A172 (cell line): Measurements from ENCODE around the gene SOCS2. TPM values are rescaled to one million over a fixed set of nuclear protein-coding genes. Genes with fewer than 3 reads are reported as not detected.
"Not testable (repeated sequence)": the region's sequence is repeated elsewhere in the genome, so short reads cannot be mapped to it uniquely, and the experiment has no call there.

Source experiments
- DNase-seq: peaks from one replicate; pipeline ENCODE4 v3.0.0-alpha.2; 2015; ENCODE audit warnings: low spot score
- total RNA-seq: library from RNA; depleted of rRNA; stranded (reverse); fragments of >200 nt; shearing (Covaris generic); gene quantifications from 2 replicates; pipeline ENCODE4 v1.2.3, GENCODE V29; 2014

SOCS2 gene
- total RNA-seq, 1 experiment from 2014 or later: 83.8 TPM

DNA sequence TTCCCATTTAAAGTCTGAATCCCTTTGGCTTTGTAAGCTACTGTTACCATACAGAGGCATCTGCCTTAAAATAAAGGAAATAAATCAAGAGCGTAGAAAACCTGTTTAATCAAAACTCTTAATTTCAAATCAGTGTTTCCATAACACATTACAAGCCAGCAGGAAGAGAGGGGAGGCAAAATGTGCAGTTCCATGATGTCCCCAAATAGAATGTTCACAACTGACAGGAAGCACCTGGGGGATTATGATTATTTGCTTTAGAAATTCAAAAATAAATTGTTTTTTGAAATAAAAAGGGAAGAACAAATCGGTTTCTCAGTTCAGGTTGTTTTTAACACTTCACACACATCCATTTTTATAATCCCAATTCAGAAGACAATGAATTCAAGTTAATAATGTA lies 21.4 kb downstream of the SOCS2 start:
- DNase-seq: peak; percentile 34

DNA sequence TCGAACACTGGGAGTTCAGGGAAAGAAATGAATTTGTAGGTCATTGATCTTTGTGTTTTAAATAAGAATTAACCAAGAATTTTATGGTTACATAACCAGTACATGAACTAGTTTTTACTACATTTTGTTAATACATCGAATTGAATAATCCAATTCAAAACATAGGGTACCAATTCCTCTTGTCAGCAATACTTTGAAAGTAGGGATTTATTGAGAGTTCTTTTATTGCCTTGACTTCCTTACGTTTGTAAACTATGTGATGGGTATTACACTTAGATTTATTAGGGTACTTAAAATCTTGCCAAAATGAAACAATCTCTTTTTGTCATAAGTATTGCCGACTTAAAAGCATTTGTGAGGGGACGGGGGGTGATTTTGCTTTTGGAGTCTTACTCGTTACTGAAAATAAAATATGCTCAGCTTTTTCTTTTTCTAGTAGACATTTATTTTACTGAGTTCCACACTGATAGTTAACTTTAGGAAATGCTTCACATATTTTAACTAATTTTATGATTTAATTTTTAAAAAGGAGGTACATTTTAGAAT lies 22.4 kb downstream of the SOCS2 start:
- DNase-seq: peak; percentile 41

DNA sequence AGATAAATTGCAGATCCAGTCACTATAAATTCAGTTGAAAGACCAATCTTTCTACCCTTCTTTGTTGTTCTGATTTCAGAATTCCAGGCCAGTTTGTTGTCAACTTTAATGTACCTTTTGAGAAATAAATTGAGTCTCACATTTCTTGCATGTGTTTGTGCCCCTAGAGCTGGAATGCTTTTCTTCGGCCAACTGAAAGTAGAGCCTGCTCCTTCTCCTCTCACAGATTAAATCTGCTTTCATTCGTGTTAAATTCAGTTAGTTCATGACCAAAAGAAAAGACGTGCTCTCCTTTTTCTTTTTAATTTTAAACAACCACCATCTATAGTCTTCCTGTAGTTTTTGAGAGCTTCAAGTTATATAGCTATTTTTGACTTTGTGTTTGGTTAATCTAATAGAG lies 22.9 kb downstream of the SOCS2 start:
- peak; percentile 45 for DNase-seq

DNA sequence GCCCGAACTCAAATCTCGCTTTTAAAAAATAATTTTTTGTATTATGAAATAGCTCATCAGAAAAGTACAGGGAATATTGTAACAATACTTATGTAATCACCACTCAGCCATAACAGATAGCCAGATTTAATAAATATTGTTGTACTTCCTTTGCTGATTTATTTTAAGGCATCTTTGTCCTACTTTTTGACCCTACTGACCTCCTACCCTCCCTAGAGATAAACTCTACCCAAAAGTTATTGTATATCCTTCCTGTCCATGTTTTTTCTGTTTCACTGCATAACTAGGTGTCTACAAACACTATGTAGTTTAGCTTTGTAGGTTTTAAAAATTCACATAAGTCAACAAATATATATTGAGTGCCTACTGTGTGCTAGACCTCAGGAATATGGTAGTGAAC lies 25.1 kb downstream of the SOCS2 start:
- no peak for DNase-seq

DNA sequence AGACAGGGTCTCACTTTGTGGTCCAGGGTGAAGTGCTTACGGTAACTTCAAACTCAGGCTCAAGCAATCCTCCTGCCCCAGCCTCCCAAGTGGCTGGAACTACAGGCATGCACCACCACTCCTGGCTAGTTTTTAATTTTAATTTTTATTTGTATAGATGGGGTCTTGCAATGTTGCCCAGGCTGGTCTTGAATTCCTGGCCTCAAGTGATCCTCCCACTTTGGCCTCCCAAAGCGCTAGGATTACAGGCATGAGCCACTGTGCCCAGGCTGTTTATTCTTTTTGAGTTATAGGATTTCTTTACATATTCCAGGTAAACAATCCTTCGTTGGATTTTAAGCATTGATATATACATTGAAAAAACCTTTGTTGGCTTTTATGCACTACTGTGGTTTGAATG lies 26.7 kb downstream of the SOCS2 start:
- no peak for DNase-seq

DNA sequence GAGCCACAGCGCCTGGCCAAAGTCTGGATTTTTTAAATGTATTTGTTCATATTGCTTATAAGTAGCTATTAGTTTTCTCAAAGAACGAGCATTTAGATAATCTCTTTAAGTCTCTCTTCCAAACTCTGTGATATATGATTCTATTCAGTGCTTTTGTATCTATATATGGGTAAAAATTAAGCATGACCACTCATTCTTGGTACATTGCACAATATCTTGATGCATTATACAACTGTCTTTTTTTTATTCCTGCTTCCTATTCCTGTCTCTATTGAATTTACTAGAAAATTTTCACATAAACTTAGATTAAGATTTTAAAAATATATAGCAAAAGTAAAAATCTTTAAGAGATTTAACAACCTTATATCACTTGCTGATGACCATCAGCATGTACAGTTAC lies 29.1 kb downstream of the SOCS2 start:
- no peak for DNase-seq

DNA sequence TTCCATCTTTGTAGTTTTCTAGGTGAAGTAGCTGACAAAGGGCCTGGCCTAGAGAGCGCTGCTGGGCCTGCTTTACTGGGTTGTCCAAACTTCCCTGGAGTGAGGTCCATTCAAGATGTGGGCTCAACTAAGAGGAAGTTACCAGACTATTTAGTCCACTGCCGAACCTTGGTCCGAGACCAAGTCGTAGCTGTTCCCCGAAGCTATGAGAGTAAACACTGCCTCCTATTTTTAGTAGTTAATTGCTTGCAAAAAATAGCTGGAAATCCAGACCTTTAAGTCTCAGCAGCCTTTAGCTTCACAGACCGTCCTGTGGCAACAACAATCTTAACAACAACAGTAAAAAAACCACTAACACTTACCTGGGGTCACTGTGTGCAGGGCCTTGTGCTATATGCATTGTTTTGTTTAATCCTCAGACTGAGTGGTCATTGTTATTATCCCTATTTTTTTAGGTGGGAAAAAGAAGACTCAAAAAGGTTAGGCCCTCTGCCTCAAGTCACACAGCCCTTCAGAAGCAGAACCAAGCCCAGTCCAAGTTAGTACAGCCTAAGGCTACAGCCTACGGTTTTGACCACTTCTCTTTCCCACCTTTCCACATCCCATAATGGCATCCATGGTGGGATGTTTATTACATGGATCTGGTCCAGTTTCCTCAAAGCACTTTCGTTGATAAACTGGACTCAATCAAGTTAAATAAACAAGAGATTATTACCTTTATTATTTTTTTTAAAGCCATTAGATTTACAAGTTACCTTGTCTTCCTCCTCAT lies 30.6 kb downstream of the SOCS2 start:
- no peak for DNase-seq

DNA sequence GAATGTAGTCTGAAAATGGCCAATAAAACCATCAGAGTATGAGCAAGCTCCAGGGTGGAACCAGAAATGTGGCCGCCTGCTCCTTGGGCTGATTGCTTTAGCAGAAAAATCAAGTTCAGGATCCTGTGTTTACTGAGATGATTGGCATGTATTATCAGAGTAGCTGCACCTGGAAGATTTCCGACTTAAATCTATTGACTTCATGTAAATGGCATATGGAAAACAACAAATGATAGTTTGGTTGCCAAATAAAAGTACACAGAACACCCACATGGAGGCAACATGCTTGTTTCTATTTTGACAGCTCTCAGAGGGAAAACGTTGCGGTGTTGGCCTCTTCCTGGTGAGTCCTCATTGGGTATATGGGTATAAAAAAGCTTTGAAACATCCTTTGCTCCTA lies 31.3 kb downstream of the SOCS2 start:
- DNase-seq: no peak

DNA sequence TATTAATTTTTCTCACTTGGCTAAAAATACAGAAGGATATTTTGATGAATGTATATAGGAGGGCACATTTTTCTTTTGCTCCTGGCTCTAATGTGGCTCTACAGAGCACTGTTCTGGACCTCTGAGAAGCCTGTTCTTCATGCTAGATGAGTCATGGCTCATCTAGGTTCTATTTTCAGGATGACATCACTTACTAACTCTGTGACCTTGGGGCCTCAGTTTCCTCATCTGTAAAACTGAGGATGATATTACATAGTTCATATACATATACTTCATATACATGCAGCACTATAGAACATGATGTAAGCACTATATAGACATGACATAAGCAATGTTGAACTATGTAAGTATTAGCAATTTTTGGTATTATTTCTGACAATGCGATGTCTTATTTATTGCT lies 35.8 kb downstream of the SOCS2 start:
- no peak for DNase-seq

DNA sequence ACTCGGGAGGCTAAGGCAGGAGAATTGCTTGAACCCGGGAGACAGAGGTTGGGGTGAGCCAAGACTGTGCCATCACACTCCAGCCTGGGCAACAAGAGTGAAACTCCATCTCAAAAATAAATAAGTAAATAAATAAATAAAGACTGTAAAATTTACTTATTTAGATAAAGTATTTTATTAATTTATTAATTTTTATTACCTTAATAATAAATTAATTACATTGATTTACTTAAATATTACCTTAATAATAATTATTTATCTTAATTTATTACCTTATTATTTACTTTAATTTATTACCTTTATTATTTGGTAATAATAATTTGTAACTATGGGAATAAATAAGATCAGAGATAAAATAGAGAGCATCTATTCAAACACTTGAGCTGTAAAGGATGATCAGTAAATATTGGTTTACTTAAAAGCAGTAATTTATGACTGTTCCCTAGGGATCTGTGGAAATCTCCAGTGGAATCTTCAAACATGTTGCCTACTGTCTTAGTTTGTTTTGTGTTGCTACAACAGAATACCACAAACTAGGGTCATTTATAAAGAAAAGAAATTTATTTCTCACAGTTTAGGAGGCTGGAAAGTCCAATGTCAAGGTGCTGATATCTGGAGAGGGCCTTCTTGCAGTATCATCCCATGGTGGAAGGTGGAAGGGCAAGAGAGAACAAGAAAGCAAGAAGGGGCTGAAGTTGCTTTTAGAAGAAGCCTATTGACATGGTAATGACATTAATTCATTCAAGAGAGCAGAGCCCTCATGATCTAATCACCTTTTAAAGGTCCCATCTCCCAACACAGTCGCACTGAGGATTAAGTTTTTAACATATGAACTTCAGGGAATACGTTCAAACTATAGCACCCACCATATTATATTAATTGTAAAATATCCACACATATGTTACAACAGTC lies 37.1 kb downstream of the SOCS2 start:
- DNase-seq: no peak

DNA sequence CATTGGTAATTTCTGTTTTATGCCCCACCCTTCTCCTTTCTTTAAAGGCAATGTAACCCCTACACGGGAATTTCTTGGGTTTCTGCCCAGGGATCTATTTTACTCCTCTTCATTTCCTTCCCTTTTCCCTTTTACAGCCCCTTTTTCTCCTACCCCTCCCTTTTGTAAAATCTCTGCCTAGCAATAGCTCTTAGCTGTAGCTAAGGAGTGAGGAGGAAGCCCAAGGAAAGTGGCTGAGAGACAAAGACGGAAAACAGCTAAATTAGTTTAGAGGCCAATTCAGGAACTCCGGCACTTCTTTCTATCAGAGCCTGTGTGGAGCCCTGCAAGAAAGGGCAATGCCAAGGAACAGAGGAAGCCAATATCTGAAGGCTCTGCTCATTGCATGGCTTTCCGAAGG lies 40.3 kb downstream of the SOCS2 start:
- no peak for DNase-seq

DNA sequence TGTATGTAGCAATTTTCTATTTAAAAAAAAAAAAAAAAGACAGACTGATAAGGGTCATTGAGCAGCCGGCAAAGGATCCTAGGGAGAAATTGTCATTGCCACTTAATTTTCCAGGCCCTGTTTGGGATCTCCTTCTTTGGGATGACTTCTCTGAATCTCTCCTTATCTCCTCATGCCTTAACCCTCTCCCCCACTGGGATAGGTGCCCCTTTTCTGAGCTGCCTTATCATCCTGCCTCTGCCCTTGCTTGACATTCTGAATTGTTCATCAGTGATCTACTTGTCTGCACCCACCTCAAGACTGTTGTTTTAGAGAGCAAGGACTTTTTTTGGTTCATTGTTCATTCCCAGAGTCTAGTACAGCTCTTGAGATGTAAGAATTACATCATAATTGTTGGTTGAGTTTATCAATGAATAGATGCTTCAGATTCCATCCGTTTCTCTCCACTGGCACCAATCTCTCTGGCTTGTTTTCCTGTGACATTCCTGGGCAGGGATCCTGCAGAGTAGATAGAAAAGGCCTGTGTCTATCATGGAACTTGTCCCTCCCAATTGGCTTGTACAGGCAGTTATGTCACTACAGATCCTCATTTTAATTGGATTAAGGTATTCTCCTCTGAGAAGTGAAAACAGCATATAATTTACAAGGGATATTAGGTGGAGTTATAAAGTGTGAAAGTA lies 42.6 kb downstream of the SOCS2 start:
- no peak for DNase-seq

DNA sequence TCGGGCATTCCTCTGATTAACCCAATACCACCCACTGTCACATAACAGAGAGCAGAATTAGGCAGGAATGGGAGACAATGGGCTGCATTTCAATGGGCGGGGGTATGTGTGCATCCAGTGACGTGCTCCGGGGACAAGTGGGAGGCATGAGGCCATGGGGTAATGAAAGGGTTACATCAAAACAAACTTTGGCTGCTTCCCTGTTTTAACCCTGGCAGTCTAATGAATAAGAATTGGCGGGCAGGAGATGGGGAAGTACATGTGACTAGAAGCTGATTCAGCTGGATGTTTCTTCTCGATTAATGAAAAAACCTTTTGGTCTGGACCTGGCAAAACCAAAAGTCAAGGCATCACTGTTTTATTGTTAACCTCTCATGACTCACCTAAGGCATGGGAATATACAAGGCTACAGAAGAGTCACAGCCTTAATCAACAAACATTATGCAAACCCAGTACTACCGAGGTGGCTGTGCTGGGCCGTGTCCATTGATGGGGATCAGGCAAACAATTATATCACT lies 44.2 kb downstream of the SOCS2 start:
- peak; percentile 71 for DNase-seq

DNA sequence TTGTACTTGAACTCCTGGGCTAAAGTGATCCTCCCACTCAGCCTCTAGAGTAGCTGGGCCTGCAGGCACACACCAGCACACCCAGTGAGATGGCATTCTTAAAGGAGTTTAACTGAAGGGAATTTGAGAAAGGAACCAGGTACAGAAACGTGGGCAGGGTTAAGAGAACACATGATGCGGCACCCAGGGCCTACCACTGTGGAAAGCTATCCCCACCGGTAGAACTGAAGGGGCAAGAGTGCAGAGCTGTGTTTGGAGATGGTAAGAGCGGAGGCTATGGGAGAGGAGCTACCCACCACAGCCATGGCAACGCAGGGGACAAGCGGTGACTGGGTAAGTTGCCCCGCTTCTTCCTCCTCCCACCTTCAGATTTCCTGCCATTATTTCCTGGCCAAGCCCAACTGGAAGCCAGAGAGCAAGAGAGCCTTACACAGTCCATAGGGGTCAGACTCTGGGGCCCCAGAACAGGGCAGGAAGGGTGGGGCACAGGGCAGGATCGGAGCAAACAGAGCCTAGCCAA lies 46.5 kb downstream of the SOCS2 start:
- no peak for DNase-seq

DNA sequence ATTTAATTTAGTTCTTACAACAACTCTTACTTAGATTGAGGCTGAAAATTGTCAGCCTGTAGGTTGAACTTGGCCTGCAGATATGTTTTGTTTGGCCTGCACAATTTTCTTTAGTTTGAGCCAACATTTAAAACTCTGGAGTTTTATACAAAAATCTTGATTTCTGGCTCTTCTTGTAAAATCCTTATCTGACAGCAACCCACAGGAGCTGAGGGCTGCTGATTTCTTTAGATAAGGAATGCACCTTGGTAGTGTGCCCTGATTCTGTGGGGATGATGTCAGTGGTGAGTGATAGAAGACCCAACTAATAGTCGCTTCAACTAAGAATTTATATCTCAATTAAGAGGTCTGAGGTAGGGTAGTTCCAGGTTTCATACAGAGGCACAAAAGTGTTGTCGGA lies 49.5 kb downstream of the SOCS2 start:
- DNase-seq: peak; percentile 73

DNA sequence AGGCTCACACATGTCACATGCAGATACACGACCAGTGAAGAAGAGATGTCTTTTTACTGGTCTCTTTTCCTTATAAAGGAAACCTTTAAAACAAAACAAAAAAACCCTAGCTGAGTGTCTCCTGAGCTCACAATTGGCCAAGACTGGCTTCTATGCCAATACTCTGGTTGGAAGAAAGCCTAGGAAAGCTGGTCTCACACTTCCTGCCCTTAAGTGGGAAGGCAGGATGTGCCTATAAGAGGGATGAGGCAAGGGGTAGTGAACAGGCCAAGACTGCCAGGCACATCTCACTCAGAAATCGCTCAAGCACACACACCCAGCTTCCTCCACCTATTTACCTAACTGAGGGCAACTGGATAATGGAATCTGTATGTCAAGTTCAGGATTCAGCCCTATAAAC lies 50.0 kb downstream of the SOCS2 start:
- no peak for DNase-seq

DNA sequence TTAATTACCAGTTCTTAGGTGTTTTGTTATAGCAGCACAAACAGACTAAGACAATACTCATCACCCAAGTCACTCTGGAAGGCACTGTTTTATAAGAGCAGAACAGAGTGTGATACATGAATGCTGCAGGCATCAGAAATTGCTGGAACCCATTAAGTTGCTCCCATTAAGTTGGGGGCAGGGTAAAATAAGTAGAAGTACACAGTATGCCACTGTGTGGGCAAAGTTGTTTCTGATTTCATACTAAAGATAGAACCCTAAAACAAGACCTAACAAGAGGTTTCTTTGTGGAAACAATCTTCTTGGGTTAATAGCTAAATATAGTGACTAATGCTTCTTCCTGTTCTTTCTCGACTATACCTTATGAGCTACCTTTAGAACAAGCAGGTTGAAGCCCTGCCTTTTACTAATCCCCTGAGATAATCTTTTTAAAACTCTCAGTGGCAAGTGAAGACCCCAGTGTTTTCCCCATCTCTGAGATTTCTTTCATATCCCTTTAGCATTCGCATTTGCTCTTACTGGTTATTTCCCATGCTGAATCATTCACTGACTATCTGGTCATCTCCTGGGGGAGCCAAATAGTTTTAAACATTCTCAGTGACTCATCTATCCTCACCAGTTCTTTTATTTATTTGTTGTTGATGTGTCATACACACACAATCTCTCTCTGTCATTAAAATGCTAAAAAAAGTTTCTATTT lies 52.3 kb downstream of the SOCS2 start:
- peak; percentile 99 for DNase-seq

DNA sequence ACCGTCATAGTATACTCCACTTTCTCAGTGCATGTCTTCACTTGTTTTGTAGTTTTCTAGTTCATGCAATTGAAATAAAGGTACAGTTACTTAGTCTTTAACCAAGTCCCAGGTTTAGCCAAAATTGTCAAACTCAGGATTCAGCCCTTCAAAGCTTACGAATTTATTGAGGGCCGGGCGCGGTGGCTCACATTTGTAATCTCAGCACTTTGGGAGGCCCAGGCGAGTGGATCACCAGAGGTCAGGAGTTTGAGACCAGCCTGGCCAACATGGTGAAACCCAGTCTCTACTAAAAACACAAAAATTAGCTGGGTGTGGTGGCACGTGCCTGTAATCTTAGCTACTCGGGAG lies 52.8 kb downstream of the SOCS2 start:
- DNase-seq: not testable (repeated sequence)

DNA sequence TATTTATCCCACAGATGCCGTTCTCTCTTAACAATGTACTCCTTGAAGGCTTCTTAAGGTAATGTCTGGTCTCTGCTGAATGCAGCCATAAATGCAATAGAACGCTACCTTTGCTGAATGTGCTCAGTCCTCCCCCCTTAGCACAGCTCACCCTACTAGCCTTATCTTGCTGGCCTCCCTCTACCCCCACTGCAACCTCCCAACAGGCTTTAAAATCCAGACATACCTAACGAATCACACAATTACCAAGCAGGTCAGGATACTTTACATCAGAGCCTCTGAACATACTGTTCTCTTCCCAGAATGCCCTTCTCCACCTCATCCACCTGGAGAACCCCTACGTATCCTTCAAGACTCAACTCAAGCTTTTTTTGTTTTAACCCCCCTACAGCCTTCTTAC lies 53.7 kb downstream of the SOCS2 start:
- DNase-seq: peak; percentile 18
